ENCODE results near the gene TENM4.

TENM4 gene

GRCh38 chr11:78927511-78927910 is 513.3 kb downstream of the TENM4 start:
- Histone ChIP-seq H3K36me3 (ENCODE audit: control insufficient read depth, insufficient read depth, low read length) (peaks cover 4% of the 10 kb centered on the region), H3K9me3 (ENCODE audit: control insufficient read depth, low read length) (no peaks in the 10 kb centered on the region), H3K4me1 (ENCODE audit: control insufficient read depth, insufficient read depth, low read length) (peaks cover 55% of the 10 kb centered on the region), H3K27me3 (ENCODE audit: control insufficient read depth, insufficient read depth, low read length, poor library complexity, severe bottlenecking) (no peaks in the 10 kb centered on the region), H3K27ac (ENCODE audit: insufficient read depth, low read depth, low read length, poor library complexity, severe bottlenecking) (no peak overlapping the region), H3K4me3 (ENCODE audit: insufficient read depth, low read depth, low read length) (no peak overlapping the region)
- 87% methylated on average over 3 of the region's 3 CpGs for WGBS, 2 experiments

- H3K27ac ChIP-seq (ENCODE audit: insufficient read depth, low read depth, low read length, poor library complexity, severe bottlenecking) = no peak overlapping the region
- 91 to 100% methylated on average over 2 of the region's 2 CpGs for WGBS, 2 experiments
- H3K4me1 ChIP-seq (ENCODE audit: control insufficient read depth, insufficient read depth, low read length) = peaks cover 53% of the 10 kb centered on the region
- no peaks in the 10 kb centered on the region for H3K9me3 ChIP-seq (ENCODE audit: control insufficient read depth, low read length)
- H3K27me3 ChIP-seq (ENCODE audit: control insufficient read depth, insufficient read depth, low read length, poor library complexity, severe bottlenecking) = no peaks in the 10 kb centered on the region
- peaks cover 4% of the 10 kb centered on the region for H3K36me3 ChIP-seq (ENCODE audit: control insufficient read depth, insufficient read depth, low read length)
- no peak overlapping the region for H3K4me3 ChIP-seq (ENCODE audit: insufficient read depth, low read depth, low read length)
These were observed 514.0 kb downstream of the TENM4 start for GRCh38 chr11:78926633-78927338.

- H3K9me3 ChIP-seq (ENCODE audit: control insufficient read depth, low read length) = no peaks in the 10 kb centered on the region
These were observed 515.4 kb downstream of the TENM4 start for GRCh38 chr11:78925387-78925786.

GRCh38 chr11:78922859-78923625 is 517.8 kb downstream of the TENM4 start:
- peaks cover 33% of the 10 kb centered on the region for H3K4me1 ChIP-seq (ENCODE audit: control insufficient read depth, insufficient read depth, low read length)
- peaks cover 4% of the 10 kb centered on the region for H3K36me3 ChIP-seq (ENCODE audit: control insufficient read depth, insufficient read depth, low read length)
- no peaks in the 10 kb centered on the region for H3K9me3 ChIP-seq (ENCODE audit: control insufficient read depth, low read length)
- H3K27me3 ChIP-seq (ENCODE audit: control insufficient read depth, insufficient read depth, low read length, poor library complexity, severe bottlenecking) = no peaks in the 10 kb centered on the region
- no peak overlapping the region for H3K27ac ChIP-seq (ENCODE audit: insufficient read depth, low read depth, low read length, poor library complexity, severe bottlenecking)
- WGBS, 2 experiments = 95% methylated on average over 5 of the region's 5 CpGs
- H3K4me3 ChIP-seq (ENCODE audit: insufficient read depth, low read depth, low read length) = no peak overlapping the region

More at GRCh38 chr11:78925387-78925786, 515.4 kb downstream of the TENM4 start:
- H3K4me1 ChIP-seq (ENCODE audit: control insufficient read depth, insufficient read depth, low read length) = peaks cover 48% of the 10 kb centered on the region
- H3K4me3 ChIP-seq (ENCODE audit: insufficient read depth, low read depth, low read length) = no peak overlapping the region
- no peak overlapping the region for H3K27ac ChIP-seq (ENCODE audit: insufficient read depth, low read depth, low read length, poor library complexity, severe bottlenecking)
- H3K27me3 ChIP-seq (ENCODE audit: control insufficient read depth, insufficient read depth, low read length, poor library complexity, severe bottlenecking) = no peaks in the 10 kb centered on the region
- peaks cover 4% of the 10 kb centered on the region for H3K36me3 ChIP-seq (ENCODE audit: control insufficient read depth, insufficient read depth, low read length)
- WGBS, 2 experiments = 98 to 100% methylated on average over 2 of the region's 2 CpGs

GRCh38 chr11:78921509-78921908 is 519.3 kb downstream of the TENM4 start:
- Histone ChIP-seq H3K9me3 (ENCODE audit: control insufficient read depth, low read length) (no peaks in the 10 kb centered on the region), H3K27ac (ENCODE audit: insufficient read depth, low read depth, low read length, poor library complexity, severe bottlenecking) (no peak overlapping the region), H3K4me1 (ENCODE audit: control insufficient read depth, insufficient read depth, low read length) (peaks cover 19% of the 10 kb centered on the region), H3K36me3 (ENCODE audit: control insufficient read depth, insufficient read depth, low read length) (peaks cover 4% of the 10 kb centered on the region), H3K27me3 (ENCODE audit: control insufficient read depth, insufficient read depth, low read length, poor library complexity, severe bottlenecking) (no peaks in the 10 kb centered on the region), H3K4me3 (ENCODE audit: insufficient read depth, low read depth, low read length) (no peak overlapping the region)
- 93 to 98% methylated on average over 3 of the region's 3 CpGs for WGBS, 2 experiments

DNA sequence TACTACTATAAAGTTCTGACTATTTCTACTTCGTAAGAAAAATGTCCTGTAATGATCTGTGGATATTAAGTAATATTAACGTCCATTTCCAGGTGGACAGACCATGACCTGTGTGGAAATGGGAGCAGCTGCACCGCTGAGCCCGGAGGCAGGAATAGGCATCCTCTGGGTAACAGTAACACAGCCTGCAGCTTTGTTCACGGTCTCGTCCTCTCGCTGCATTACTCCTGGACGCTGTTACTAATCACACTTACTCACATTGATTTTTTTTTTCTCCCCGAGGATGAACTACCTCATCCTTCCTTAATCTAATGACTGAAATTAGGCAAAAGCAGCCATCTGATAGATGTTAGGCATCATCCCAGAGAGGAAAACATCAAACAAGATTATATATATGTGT is 520.5 kb downstream of the TENM4 start:
- Histone ChIP-seq H3K27ac (ENCODE audit: insufficient read depth, low read depth, low read length, poor library complexity, severe bottlenecking) (no peak overlapping the region), H3K36me3 (ENCODE audit: control insufficient read depth, insufficient read depth, low read length) (peaks cover 4% of the 10 kb centered on the region), H3K4me3 (ENCODE audit: insufficient read depth, low read depth, low read length) (no peak overlapping the region), H3K4me1 (ENCODE audit: control insufficient read depth, insufficient read depth, low read length) (peaks cover 19% of the 10 kb centered on the region), H3K27me3 (ENCODE audit: control insufficient read depth, insufficient read depth, low read length, poor library complexity, severe bottlenecking) (no peaks in the 10 kb centered on the region), H3K9me3 (ENCODE audit: control insufficient read depth, low read length) (no peaks in the 10 kb centered on the region)
- WGBS, 2 experiments = 84 to 86% methylated on average over 9 of the region's 9 CpGs

- no peak overlapping the region for H3K27ac ChIP-seq (ENCODE audit: insufficient read depth, low read depth, low read length, poor library complexity, severe bottlenecking)
- no peak overlapping the region for H3K4me3 ChIP-seq (ENCODE audit: insufficient read depth, low read depth, low read length)
- no peaks in the 10 kb centered on the region for H3K27me3 ChIP-seq (ENCODE audit: control insufficient read depth, insufficient read depth, low read length, poor library complexity, severe bottlenecking)
- H3K4me1 ChIP-seq (ENCODE audit: control insufficient read depth, insufficient read depth, low read length) = peaks cover 37% of the 10 kb centered on the region
- no peaks in the 10 kb centered on the region for H3K9me3 ChIP-seq (ENCODE audit: control insufficient read depth, low read length)
- 100% methylated on average over 1 of the region's 1 CpG; no CpG with 5 or more reads in 1 of the 2 experiments for WGBS, 2 experiments
- no peaks in the 10 kb centered on the region for H3K36me3 ChIP-seq (ENCODE audit: control insufficient read depth, insufficient read depth, low read length)
These were observed 524.1 kb downstream of the TENM4 start for GRCh38 chr11:78916759-78917158.

DNA sequence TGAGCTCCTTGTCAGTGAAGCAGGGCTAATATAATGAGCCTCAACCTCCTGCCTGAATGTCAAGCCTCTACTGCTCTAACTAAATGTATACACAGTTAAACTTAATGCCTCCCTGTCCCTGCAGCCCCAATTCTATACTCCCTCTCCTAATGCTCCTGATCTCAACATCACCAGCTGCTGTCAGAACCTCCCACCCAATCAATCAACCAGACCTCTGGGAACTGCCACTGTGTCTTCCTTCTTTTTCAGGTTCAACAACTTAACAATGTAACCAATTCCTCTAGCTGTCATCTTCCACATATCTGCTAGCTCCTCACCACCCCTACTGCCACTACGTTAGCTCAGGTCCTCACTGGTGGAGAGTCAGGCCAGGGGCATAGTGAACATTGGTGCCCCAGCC is 526.3 kb downstream of the TENM4 start:
- 81 to 88% methylated on average over 1 of the region's 1 CpG for WGBS, 2 experiments
- Histone ChIP-seq H3K4me1 (ENCODE audit: control insufficient read depth, insufficient read depth, low read length) (peaks cover 24% of the 10 kb centered on the region), H3K4me3 (ENCODE audit: insufficient read depth, low read depth, low read length) (no peak overlapping the region), H3K27me3 (ENCODE audit: control insufficient read depth, insufficient read depth, low read length, poor library complexity, severe bottlenecking) (no peaks in the 10 kb centered on the region), H3K9me3 (ENCODE audit: control insufficient read depth, low read length) (no peaks in the 10 kb centered on the region), H3K36me3 (ENCODE audit: control insufficient read depth, insufficient read depth, low read length) (no peaks in the 10 kb centered on the region), H3K27ac (ENCODE audit: insufficient read depth, low read depth, low read length, poor library complexity, severe bottlenecking) (no peak overlapping the region)

- no peak overlapping the region for H3K4me3 ChIP-seq (ENCODE audit: insufficient read depth, low read depth, low read length)
- H3K27me3 ChIP-seq (ENCODE audit: control insufficient read depth, insufficient read depth, low read length, poor library complexity, severe bottlenecking) = no peaks in the 10 kb centered on the region
- peaks cover 21% of the 10 kb centered on the region for H3K4me1 ChIP-seq (ENCODE audit: control insufficient read depth, insufficient read depth, low read length)
- H3K9me3 ChIP-seq (ENCODE audit: control insufficient read depth, low read length) = no peaks in the 10 kb centered on the region
- no peaks in the 10 kb centered on the region for H3K36me3 ChIP-seq (ENCODE audit: control insufficient read depth, insufficient read depth, low read length)
- H3K27ac ChIP-seq (ENCODE audit: insufficient read depth, low read depth, low read length, poor library complexity, severe bottlenecking) = no peak overlapping the region
- WGBS, 2 experiments = 94 to 100% methylated on average over 4 of the region's 4 CpGs
These were observed 528.1 kb downstream of the TENM4 start for GRCh38 chr11:78912778-78913177.

DNA sequence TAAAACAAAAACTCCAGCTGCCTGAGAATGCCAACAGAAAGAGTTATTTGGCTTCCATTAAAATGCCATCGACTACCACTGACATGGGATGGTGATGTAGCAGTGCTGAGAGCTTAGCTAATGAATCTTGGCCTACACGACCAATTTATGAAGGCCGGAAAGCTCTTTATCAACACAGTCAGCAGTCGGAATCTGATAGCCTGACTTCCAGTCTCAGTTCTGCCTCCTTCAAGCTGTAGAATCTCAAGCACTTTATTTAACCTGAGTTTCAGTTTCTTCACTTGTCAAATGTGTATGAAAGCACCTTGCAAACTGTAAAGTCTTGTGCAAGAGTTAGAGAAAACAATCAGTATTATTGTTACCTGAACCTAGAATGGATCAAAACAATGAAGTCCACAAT is 530.5 kb downstream of the TENM4 start:
- 94% methylated on average over 4 of the region's 4 CpGs for WGBS, 2 experiments
- H3K4me3 ChIP-seq (ENCODE audit: insufficient read depth, low read depth, low read length) = no peak overlapping the region
- no peaks in the 10 kb centered on the region for H3K36me3 ChIP-seq (ENCODE audit: control insufficient read depth, insufficient read depth, low read length)
- H3K4me1 ChIP-seq (ENCODE audit: control insufficient read depth, insufficient read depth, low read length) = peaks cover 21% of the 10 kb centered on the region
- no peaks in the 10 kb centered on the region for H3K9me3 ChIP-seq (ENCODE audit: control insufficient read depth, low read length)
- H3K27ac ChIP-seq (ENCODE audit: insufficient read depth, low read depth, low read length, poor library complexity, severe bottlenecking) = no peak overlapping the region
- H3K27me3 ChIP-seq (ENCODE audit: control insufficient read depth, insufficient read depth, low read length, poor library complexity, severe bottlenecking) = no peaks in the 10 kb centered on the region

Measured in ectodermal cell (in vitro differentiated cells).